HepG2 (cell line): Measurements from ENCODE around the gene DNLZ. TPM values are rescaled to one million over a fixed set of nuclear protein-coding genes. Genes with fewer than 3 reads are reported as not detected.
A peak's percentile ranks its signal among the peaks of the same experiment; 100 is the strongest.

Experiments
- ATAC-seq: fragments of 200-7000 bp; cut with Tn5 transposase; 3 replicates; pipeline ENCODE4 v1.9.1; 2020; ENCODE audit warnings: mild to moderate bottlenecking, moderate library complexity
- BruUV-seq: library from RNA; stranded (reverse); fragments of 400-500 nt; replicated peaks from 2 replicates; lab custom pipeline; 2021; lab: Mats Ljungman, UMichigan
- CTCF ChIA-PET: fragments of 300-600 bp; formaldehyde crosslinking; extraction: SDS; loops from one replicate; lab custom pipeline; 2021; ENCODE audit warnings: low total read pairs, inconsistent platforms, low intra/inter-chr PET ratio; lab: Yijun Ruan, JAX
- POLR2A ChIA-PET: fragments of 350-600 bp; sonication (Branson Sonifier 250); formaldehyde crosslinking; loops from one replicate; lab custom pipeline; 2020; ENCODE audit warnings: antibody characterized with exemption, inconsistent platforms; lab: Yijun Ruan, JAX
- DNase-seq: peaks from one replicate; pipeline ENCODE4 v3.0.0-alpha.2; 2015; ENCODE audit warnings: low spot score
- FAIRE-seq: peaks from 3 replicates; lab custom pipeline; 2011; peaks lifted over from hg19 to GRCh38; lab: Jason Lieb, UNC
- H2AFZ ChIP-seq: one replicate; pipeline ENCODE4 v1.6.1; 2011; ENCODE audit warnings: low read length, inconsistent platforms
- H3K27ac ChIP-seq: fragments of 300-600 bp; 3 replicates; pipeline ENCODE4 v1.8.0; 2011; ENCODE audit warnings: mixed run types, mild to moderate bottlenecking, mixed read lengths, low read length, inconsistent platforms; ENCODE audit not compliant: insufficient read depth; ENCODE audit errors: extremely low read length
- H3K27me3 ChIP-seq, 2 experiments: fragments of 200-600 bp in 1 of 2; 2 replicates in 1 of 2; 3 replicates in 1 of 2; pipeline versions ENCODE4 v1.6.0 to v1.8.0; 2011; ENCODE audit warnings: low read length in 2 of 2, mild to moderate bottlenecking in 2 of 2, moderate library complexity in 2 of 2, inconsistent platforms in 1 of 2; ENCODE audit not compliant: insufficient read depth in 2 of 2, control insufficient read depth in 1 of 2
- H3K36me3 ChIP-seq, 2 experiments: fragments of 200-600 bp in 1 of 2; replicated peaks in 1 of 2; 2 replicates in 1 of 2; 3 replicates in 1 of 2; pipeline versions ENCODE4 v1.5.1 to v1.8.0; 2011; ENCODE audit warnings: low read length in 2 of 2, inconsistent platforms in 1 of 2; ENCODE audit not compliant: insufficient read depth in 2 of 2, control insufficient read depth in 1 of 2
- H3K4me1 ChIP-seq: 2 replicates; pipeline ENCODE4 v1.5.1; 2012; ENCODE audit warnings: low read length, inconsistent platforms; ENCODE audit not compliant: insufficient read depth
- H3K4me2 ChIP-seq: 2 replicates; pipeline ENCODE4 v1.6.0; 2011; ENCODE audit warnings: low read depth, low read length, inconsistent platforms
- H3K4me3 ChIP-seq, 3 experiments: fragments of 200-600 bp in 1 of 3; sonication (generic), shearing (Covaris generic) in 1 of 3; replicated peaks in 1 of 3; 2 replicates each; pipeline ENCODE4 v1.5.1; 2011 to 2016; ENCODE audit warnings: low read length in 3 of 3, inconsistent platforms in 2 of 3, low read depth in 2 of 3, mild to moderate bottlenecking in 2 of 3, control low read depth in 1 of 3, mixed read lengths in 1 of 3; ENCODE audit not compliant: insufficient read depth in 1 of 3
- H3K79me2 ChIP-seq: one replicate; pipeline ENCODE4 v1.6.1; 2011; ENCODE audit warnings: low read length, inconsistent platforms; ENCODE audit not compliant: insufficient read depth
- H3K9ac ChIP-seq: 2 replicates; pipeline ENCODE4 v1.6.0; 2011; ENCODE audit warnings: mild to moderate bottlenecking, low read depth, low read length, inconsistent platforms; ENCODE audit not compliant: insufficient read depth
- H3K9me3 ChIP-seq: 2 replicates; pipeline ENCODE4 v1.5.1; 2012; ENCODE audit warnings: mild to moderate bottlenecking, low read length
- H4K20me1 ChIP-seq: 2 replicates; pipeline ENCODE4 v1.6.0; 2011; ENCODE audit warnings: inconsistent platforms, mild to moderate bottlenecking, low read length, moderate library complexity; ENCODE audit not compliant: insufficient read depth
- CTCF ChIP-seq: sonication (generic); formaldehyde crosslinking; IDR thresholded peaks from 2 replicates; pipeline ENCODE4 v1.5.0; 2020; ENCODE audit warnings: mild to moderate bottlenecking, missing genetic modification reagents, moderate library complexity
- KDM5B ChIP-seq: sonication (generic); formaldehyde crosslinking; IDR thresholded peaks from 2 replicates; pipeline ENCODE4 v1.4.0; 2020; ENCODE audit warnings: missing genetic modification reagents, mild to moderate bottlenecking, borderline replicate concordance
- MAFG ChIP-seq: sonication (generic); formaldehyde crosslinking; IDR thresholded peaks from 2 replicates; pipeline ENCODE4 v1.5.1; 2020; ENCODE audit warnings: mild to moderate bottlenecking, missing genetic modification reagents
- MAZ ChIP-seq, 2 experiments: sonication (generic) in 1 of 2; formaldehyde crosslinking in 1 of 2; IDR thresholded peaks; 2 replicates each; pipeline versions ENCODE4 v1.5.0 to v1.6.1; 2012 to 2020; ENCODE audit warnings: low read depth in 2 of 2, mild to moderate bottlenecking in 2 of 2, borderline replicate concordance in 1 of 2, improper control_type of control experiment in 1 of 2, low read length in 1 of 2, missing genetic modification reagents in 1 of 2, moderate library complexity in 1 of 2
- POLR2A ChIP-seq, 2 experiments: IDR thresholded peaks; 2 replicates each; pipeline ENCODE4 v1.6.1; 2011; ENCODE audit warnings: low read depth in 2 of 2, low read length in 2 of 2, mild to moderate bottlenecking in 1 of 2, moderate library complexity in 1 of 2; ENCODE audit not compliant: insufficient read depth in 1 of 2
- SOX6 ChIP-seq, 2 experiments: fragments of 450-650 bp in 1 of 2; sonication (generic) in 1 of 2; formaldehyde crosslinking in 1 of 2; IDR thresholded peaks; 2 replicates each; pipeline versions ENCODE4 v1.4.0 to v1.6.1; 2017 to 2020; ENCODE audit warnings: antibody characterized with exemption in 1 of 2, mild to moderate bottlenecking in 1 of 2, missing genetic modification reagents in 1 of 2
- ZFP36L2 ChIP-seq: sonication (generic); formaldehyde crosslinking; IDR thresholded peaks from 2 replicates; pipeline ENCODE4 v1.4.0; 2020; ENCODE audit warnings: missing genetic modification reagents
- ZFP91 ChIP-seq: sonication (generic); formaldehyde crosslinking; IDR thresholded peaks from 2 replicates; pipeline ENCODE4 v1.9.0; 2022; ENCODE audit warnings: missing genetic modification reagents, mild to moderate bottlenecking, borderline replicate concordance
- ZNF747 ChIP-seq: sonication (generic); formaldehyde crosslinking; IDR thresholded peaks from 2 replicates; pipeline ENCODE4 v1.8.1; 2023; ENCODE audit warnings: missing genetic modification reagents, mild to moderate bottlenecking, borderline replicate concordance
- ZNF766 ChIP-seq: sonication (generic); formaldehyde crosslinking; IDR thresholded peaks from 2 replicates; pipeline ENCODE4 v1.5.0; 2020; ENCODE audit warnings: missing genetic modification reagents, borderline replicate concordance
- WGBS: methylation state at CpG from one replicate; pipeline ENCODE4 v1.1.6; 2017; ENCODE audit warnings: low lambda C conversion rate; 5-methylcytosine and 5-hydroxymethylcytosine counted together
- in situ Hi-C: cut with HindIII; loops from 2 replicates; pipeline ENCODE4 v1.10.0; 2017; ENCODE audit warnings: low pct_unique_long_range_greater_than_20kb; ENCODE audit not compliant: extremely low pct_ligation_motif_present
- intact Hi-C: fragments of 100-400 bp; cut with micrococcal nuclease; formaldehyde crosslinking; loops from one replicate; pipeline ENCODE4 v1.10.0; 2022; ENCODE audit not compliant: unreplicated experiment
- polyA plus RNA-seq, 8 experiments: library from polyadenylated mRNA; depleted of rRNA in 3 of 8; stranded (reverse) in 7 of 8; unstranded in 1 of 8; fragments of >200 nt; fragmentation: Illumina TruSeq in 4 of 8; extraction: Trizol in 4 of 8; gene quantifications; 2 replicates each; pipeline versions ENCODE4 v1.2.1 to v1.2.3, GENCODE V29; 2011 to 2016; ENCODE audit warnings: low read depth in 4 of 8, missing spikeins in 1 of 8, mixed read lengths in 1 of 8; ENCODE audit not compliant: insufficient read depth in 1 of 8
- total RNA-seq, 5 experiments: library from RNA; depleted of rRNA; stranded (reverse); fragments of >200 nt; fragmentation: Illumina TruSeq; extraction: Trizol; gene quantifications; 2 replicates each; pipeline ENCODE4 v1.2.3, GENCODE V29; 2016; ENCODE audit warnings: low read depth in 1 of 5
- TF ChIP-seq, protein P1 (sequence below): sonication (generic); formaldehyde crosslinking; IDR thresholded peaks from 2 replicates; pipeline ENCODE4 v1.4.0; 2020; ENCODE audit warnings: missing genetic modification reagents

The DNLZ gene
- total and polyA plus RNA-seq, 2 of the 13 experiments (the other 11 are each of a cell fraction or from before 2014, with no cell fraction given): 3.4 to 8.0 TPM

DNA sequence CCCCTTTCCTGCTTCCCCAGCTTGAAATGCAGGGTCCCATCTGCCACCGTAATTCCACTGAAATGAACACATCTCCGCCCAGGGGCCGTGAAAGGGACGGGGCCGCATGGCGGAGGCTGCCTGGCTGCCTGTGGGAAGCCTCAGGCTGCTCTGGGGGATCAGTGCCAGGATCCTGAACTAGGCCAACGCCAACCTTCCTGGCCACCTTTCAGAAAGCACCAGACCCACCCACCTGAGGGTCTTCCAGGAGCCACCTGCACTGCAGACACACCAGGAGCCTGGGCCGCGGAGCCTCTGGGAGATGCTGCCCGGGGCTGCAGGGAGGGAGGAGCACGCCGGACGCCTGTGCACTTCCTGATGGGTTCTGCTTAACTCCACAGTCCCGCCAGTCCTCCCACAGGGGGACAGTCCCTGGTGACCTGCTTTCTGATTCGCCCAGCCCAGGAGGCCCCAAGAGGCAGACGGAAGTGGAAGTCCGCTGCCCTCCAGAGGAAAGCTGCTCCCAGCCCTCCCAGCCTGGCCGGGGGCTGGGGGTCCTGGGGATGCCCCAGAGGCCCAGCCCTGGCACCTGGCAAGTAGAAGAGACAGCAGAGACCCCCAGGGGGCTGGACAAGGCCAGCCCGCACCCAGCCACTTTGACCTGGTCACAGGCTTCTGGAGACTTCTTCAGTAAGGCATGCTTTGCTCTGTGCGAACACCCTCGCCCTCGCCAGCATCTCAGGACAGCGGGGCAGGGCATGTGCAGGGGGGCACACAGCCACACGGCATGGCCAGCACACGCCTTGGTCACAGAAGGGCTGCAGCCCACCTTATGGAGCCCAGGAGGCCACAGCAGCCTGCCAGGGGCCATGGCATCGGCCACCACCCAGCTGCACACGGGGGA is 10.0 kb upstream of the DNLZ start, which contains the start of gene CARD9:
Gene CARD9, minus strand, starts transcription at position 370 of the 883 bp plus-strand sequence. CDS start 1,591 bp downstream, outside the sequence.
- CTCF ChIA-PET: interaction anchor here (1.1 to 3.1 kb wide), 4 partner anchors 10 to 34 kb away, joined by 3 to 18 read pairs (median 4); partner anchors contain the start of gene DNLZ
- BruUV-seq: no TSS peak
- Histone ChIP-seq H3K27ac (peak within 1 kb of the TSS; percentile 50), H3K9me3 (no peaks in the 10 kb centered on the region), H3K4me2 (peak within 1 kb of the TSS; percentile 98), H3K9ac (peak within 1 kb of the TSS; percentile 76), H3K4me3 (peak within 1 kb of the TSS; percentile 68 to 85 (median 72)), H3K36me3 (peaks cover 0 to 2% of the 10 kb centered on the region in 2 experiments; a peak in 1 of 5 replicates), H4K20me1 (no peaks in the 10 kb centered on the region), H3K27me3 (no peaks in the 10 kb centered on the region; a peak in 1 of 5 replicates), H3K79me2 (no peaks in the 10 kb centered on the region), H2AFZ (peak within 1 kb of the TSS; percentile 37), H3K4me1 (peaks cover 22% of the 10 kb centered on the region)
- intact Hi-C loops: loop anchor here (2.0 to 5.0 kb wide), 2 partner anchors 36 to 61 kb away; no protein-coding TSS in a partner anchor
- FAIRE-seq: peak; percentile 53
- WGBS: 8% methylated on average over 5 of the region's 27 CpGs
- peak; percentile 66 for DNase-seq
- POLR2A ChIA-PET: interaction anchor here (1.1 to 4.0 kb wide), 5 partner anchors 10 to 39 kb away, joined by 3 to 38 read pairs (median 4); partner anchors contain the start of gene DNLZ
- in situ Hi-C loops: no loop called here
- peak; percentile 83 for ATAC-seq
- peak; percentile 29; the same call in 1 of the 2 replicates for TF ChIP-seq ZFP91 (CRISPR knock-in tag)
- TF ChIP-seq ZNF747 (CRISPR knock-in tag): 0 out of 2 replicates have a peak, but pooled peaks have one; percentile 10
- TF ChIP-seq, protein P1, sequence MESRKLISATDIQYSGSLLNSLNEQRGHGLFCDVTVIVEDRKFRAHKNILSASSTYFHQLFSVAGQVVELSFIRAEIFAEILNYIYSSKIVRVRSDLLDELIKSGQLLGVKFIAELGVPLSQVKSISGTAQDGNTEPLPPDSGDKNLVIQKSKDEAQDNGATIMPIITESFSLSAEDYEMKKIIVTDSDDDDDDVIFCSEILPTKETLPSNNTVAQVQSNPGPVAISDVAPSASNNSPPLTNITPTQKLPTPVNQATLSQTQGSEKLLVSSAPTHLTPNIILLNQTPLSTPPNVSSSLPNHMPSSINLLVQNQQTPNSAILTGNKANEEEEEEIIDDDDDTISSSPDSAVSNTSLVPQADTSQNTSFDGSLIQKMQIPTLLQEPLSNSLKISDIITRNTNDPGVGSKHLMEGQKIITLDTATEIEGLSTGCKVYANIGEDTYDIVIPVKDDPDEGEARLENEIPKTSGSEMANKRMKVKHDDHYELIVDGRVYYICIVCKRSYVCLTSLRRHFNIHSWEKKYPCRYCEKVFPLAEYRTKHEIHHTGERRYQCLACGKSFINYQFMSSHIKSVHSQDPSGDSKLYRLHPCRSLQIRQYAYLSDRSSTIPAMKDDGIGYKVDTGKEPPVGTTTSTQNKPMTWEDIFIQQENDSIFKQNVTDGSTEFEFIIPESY (CRISPR knock-in tag): no peak
- 0 out of 2 replicates have a peak, but pooled peaks have one; percentile 38 for TF ChIP-seq ZNF766 (CRISPR knock-in tag)
- no peak for TF ChIP-seq MAZ (IDR thresholded peaks at IDR 0.05; ENCODE audit: borderline replicate concordance, low read depth, low read length)
- TF ChIP-seq MAZ (CRISPR knock-in tag; IDR thresholded peaks at IDR 0.05; ENCODE audit: low read depth): peak; percentile 52; the same call in 1 of the 2 replicates
- TF ChIP-seq CTCF (CRISPR knock-in tag): peak; percentile 42
- no peak for TF ChIP-seq SOX6 (IDR thresholded peaks at IDR 0.05)
- peak; percentile 23; the same call in 1 of the 2 replicates for TF ChIP-seq SOX6 (CRISPR knock-in tag; IDR thresholded peaks at IDR 0.05)
- 0 out of 2 replicates have a peak, but pooled peaks have one; percentile 30 for TF ChIP-seq KDM5B (CRISPR knock-in tag)
- TF ChIP-seq ZFP36L2 (CRISPR knock-in tag): no peak
- TF ChIP-seq POLR2A (IDR thresholded peaks at IDR 0.05; ENCODE audit: insufficient read depth in 1 of 2, low read depth in 2 of 2, low read length in 2 of 2): peak in 1 of 2 experiments; percentile 36; a peak in 1 of 4 replicates
- no peak for TF ChIP-seq MAFG (CRISPR knock-in tag)
